MM.1S (cell line): Measurements from ENCODE around the gene POC5.

ENCODE experiments used
- EZH2 ChIP-seq: fragments of 300-600 bp; sonication (generic); optimal IDR thresholded peaks from 2 replicates; pipeline ENCODE3; 2017; ENCODE audit warnings: low read depth, mild to moderate bottlenecking, antibody characterized with exemption, low read length, mixed read lengths
- EZH2phosphoT487 ChIP-seq: fragments of 300-600 bp; sonication (generic); IDR thresholded peaks from 2 replicates; pipeline ENCODE4 v1.6.1; 2018; ENCODE audit warnings: antibody characterized with exemption, low read length
- TF ChIP-seq, protein P1 (sequence below): fragments of 300-600 bp; sonication (generic); IDR thresholded peaks from 2 replicates; pipeline ENCODE4 v1.5.1; 2016; ENCODE audit warnings: antibody characterized with exemption, low read length, mixed read lengths

DNA sequence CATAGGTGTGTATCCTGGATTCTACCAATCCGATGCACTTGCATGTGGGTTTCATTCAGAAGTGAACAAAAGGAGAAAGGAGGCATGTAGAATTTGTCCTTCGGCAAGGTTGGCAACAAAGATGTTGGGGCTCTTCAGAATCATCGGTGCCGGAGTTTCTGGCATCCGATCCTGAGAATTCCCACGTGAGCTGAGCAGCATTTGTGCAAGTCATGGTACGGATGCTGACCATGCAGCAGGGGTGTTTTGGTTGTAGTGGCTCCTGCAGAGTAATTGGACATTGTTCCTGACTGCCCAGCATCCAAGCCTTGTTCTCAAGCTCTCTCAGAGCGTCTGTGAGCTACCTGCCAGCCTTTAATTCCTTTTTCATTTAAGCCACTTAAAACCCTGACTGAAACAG lies 19.0 kb upstream of the POC5 start:
- TF ChIP-seq, protein P1, sequence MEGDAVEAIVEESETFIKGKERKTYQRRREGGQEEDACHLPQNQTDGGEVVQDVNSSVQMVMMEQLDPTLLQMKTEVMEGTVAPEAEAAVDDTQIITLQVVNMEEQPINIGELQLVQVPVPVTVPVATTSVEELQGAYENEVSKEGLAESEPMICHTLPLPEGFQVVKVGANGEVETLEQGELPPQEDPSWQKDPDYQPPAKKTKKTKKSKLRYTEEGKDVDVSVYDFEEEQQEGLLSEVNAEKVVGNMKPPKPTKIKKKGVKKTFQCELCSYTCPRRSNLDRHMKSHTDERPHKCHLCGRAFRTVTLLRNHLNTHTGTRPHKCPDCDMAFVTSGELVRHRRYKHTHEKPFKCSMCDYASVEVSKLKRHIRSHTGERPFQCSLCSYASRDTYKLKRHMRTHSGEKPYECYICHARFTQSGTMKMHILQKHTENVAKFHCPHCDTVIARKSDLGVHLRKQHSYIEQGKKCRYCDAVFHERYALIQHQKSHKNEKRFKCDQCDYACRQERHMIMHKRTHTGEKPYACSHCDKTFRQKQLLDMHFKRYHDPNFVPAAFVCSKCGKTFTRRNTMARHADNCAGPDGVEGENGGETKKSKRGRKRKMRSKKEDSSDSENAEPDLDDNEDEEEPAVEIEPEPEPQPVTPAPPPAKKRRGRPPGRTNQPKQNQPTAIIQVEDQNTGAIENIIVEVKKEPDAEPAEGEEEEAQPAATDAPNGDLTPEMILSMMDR: no peak
- no peak for TF ChIP-seq EZH2
- no peak for TF ChIP-seq EZH2phosphoT487
